H1 (cell line): ENCODE results near the gene SLC8A1. TPM values are rescaled to one million over a fixed set of nuclear protein-coding genes. Genes with fewer than 3 reads are reported as not detected.

ENCODE experiments used
- BRCA1 ChIP-seq: IDR thresholded peaks from 2 replicates; pipeline ENCODE4 v1.6.1; 2012; ENCODE audit warnings: low read depth, low read length, improper control_type of control experiment
- CEBPB ChIP-seq: IDR thresholded peaks from 2 replicates; pipeline ENCODE4 v1.6.1; 2012; ENCODE audit warnings: low read depth, low read length
- JUND ChIP-seq: IDR thresholded peaks from 2 replicates; pipeline ENCODE4 v1.6.1; 2011; ENCODE audit warnings: mild to moderate bottlenecking, improper control_type of control experiment, low read length
- POLR2AphosphoS5 ChIP-seq: IDR thresholded peaks from 2 replicates; pipeline ENCODE4 v1.6.1; 2011; ENCODE audit warnings: low read depth, low read length
- polyA plus RNA-seq, 7 experiments: library from polyadenylated mRNA; depleted of rRNA in 3 of 7; stranded (reverse) in 5 of 7; unstranded in 2 of 7; fragments of >200 nt in 5 of 7; fragments of 200-250 nt in 2 of 7; gene quantifications; 1 replicate in 5 of 7; 2 replicates in 1 of 7; 4 replicates in 1 of 7; pipeline versions ENCODE4 v1.2.1 to v1.2.3, GENCODE V29; 2011 to 2013; ENCODE audit warnings: missing spikeins in 2 of 7, mixed read lengths in 2 of 7
- total RNA-seq: library from RNA; stranded (reverse); fragmentation: NEBNext Ultra II Directional; extraction: Animal tissue kit (Norgen Biotek cat#: 25700); gene quantifications from 2 replicates; pipeline ENCODE4 v1.2.1, GENCODE V29; 2021
- TF ChIP-seq, protein P1 (sequence below): IDR thresholded peaks from 2 replicates; pipeline ENCODE4 v1.6.1; 2011; ENCODE audit warnings: low read depth, mild to moderate bottlenecking, low read length; ENCODE audit not compliant: insufficient read depth

Gene SLC8A1
- total and polyA plus RNA-seq, 2 of the 8 experiments (the other 6 are each of a cell fraction or from before 2014, with no cell fraction given), result 0.68 to 3.6 TPM

DNA sequence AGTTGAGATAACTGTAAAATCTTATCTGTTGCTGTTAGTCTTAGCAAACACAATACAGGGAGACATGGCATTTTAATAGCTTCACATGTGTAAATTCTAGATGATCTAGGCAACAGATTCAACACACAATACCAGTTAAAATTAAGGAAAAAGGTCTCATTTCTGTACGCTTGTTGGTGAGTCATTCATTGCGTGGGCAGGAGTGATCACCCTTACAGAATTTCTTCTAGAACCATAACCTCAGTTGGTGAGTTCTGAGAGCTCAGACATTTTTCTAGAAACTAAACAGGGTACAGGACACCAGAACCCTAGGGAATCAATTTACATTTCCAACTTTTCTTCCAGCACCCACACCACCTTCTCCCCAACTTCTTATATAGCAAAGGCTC lies 81.9 kb downstream of the SLC8A1 start (continued):
- TF ChIP-seq JUND (no peak), BRCA1 (no peak), CEBPB (no peak), POLR2AphosphoS5 (no peak)
- TF ChIP-seq, protein P1, sequence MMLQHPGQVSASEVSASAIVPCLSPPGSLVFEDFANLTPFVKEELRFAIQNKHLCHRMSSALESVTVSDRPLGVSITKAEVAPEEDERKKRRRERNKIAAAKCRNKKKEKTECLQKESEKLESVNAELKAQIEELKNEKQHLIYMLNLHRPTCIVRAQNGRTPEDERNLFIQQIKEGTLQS, result no peak
